NCI-H128 (cell line): ENCODE measurements around the gene MROH7.

Source experiments
- DNase-seq: peaks from one replicate; lab custom pipeline; 2025; ENCODE audit not compliant: unreplicated experiment; lab: John Stamatoyannopoulos, UW

Gene MROH7

DNA sequence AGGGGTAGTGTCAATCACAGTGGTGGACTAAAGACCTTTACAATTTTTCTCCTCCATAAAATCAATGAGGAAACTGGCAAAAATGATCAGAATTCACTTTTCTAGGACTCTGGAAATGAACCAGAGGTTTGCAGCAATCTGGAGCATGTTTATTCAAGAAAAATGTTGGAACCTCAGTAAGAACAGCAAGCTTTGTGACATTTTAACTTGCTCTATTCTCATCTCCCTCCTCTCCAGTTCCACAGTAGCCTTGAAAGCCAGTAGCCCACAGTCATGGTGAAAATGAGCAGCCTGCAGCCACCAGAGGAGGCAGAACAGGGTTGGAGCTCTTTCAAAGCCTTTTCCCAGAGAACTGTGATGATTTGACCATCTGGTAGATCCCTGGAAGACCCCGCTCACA is 83.2 kb downstream of the MROH7 start:
- DNase-seq, result no peak

- DNase-seq, result no peak
These were observed 86.4 kb downstream of the MROH7 start for GRCh38 chr1:54728027-54728426.

- DNase-seq, result no peak
These were observed 95.1 kb downstream of the MROH7 start for GRCh38 chr1:54736685-54737084.

- DNase-seq, result no peak
These were observed 96.7 kb downstream of the MROH7 start for GRCh38 chr1:54738244-54738643.

- no peak for DNase-seq
These were observed 99.9 kb downstream of the MROH7 start for GRCh38 chr1:54741531-54741930.

- DNase-seq, result no peak
These were observed 100.7 kb downstream of the MROH7 start for GRCh38 chr1:54742282-54742681.

DNA sequence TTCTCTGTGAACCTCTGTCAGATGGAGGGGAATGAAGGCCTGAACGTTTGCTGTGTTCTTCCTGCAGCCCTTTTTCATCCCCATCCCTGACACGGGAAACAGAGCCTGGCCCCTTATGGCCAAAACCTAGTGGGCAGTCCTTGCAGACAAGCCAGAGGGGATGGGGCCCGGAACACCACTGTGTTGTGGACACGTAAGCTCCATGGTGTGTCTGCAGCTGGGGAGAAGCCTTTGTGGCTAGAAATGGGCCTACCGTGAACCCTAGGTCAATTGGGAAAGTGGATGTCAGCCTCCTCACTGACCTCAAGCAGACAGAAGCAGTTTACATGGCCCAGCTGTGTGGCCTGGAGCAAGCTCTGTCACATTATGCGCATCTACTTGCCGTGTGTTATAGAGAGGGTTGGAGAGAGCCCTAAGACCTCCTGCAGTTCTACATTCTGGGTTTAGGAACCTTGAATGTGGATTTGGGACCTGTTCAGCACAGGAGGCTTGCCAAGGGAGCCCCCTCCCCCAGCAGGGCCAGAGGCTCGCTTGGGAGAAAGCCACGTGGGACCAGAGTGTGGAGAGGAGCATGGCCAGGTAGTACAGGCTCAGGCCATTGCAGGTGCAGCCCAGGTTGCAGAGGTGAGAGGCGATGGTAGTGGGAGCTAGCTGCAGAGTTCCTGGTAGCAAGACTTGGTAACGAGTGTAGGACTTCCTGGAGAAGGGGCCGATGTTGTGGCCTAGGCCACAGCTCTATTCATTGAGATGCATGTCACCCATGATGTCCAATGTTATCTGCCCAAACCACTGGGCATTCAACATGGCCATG is 102.0 kb downstream of the MROH7 start:
- DNase-seq, result no peak

DNA sequence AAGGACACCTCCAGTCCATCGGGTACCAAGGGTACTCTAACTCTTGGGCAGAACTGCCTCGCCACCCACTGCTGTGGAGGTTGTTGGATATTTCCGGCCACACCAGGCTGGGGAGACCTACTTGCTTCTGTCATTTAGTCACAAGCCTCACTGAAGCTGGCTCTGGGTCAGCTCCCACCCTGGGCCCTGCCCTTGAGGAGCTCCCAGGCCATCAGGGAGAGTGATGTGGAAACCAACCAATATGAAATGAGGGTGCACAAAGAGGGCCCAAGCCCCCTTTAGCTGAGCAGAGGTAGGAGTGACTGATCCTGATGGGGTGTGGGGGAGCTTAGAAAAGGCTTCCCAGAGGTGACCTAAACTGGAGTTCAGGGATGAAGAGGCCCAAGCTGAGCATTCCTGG is 103.1 kb downstream of the MROH7 start:
- no peak for DNase-seq

- no peak for DNase-seq
These were observed 103.7 kb downstream of the MROH7 start for GRCh38 chr1:54745274-54745673.

GRCh38 chr1:54745864-54746263 is 104.3 kb downstream of the MROH7 start:
- DNase-seq, result no peak

GRCh38 chr1:54748094-54748835 is 106.7 kb downstream of the MROH7 start:
- DNase-seq, result no peak

DNA sequence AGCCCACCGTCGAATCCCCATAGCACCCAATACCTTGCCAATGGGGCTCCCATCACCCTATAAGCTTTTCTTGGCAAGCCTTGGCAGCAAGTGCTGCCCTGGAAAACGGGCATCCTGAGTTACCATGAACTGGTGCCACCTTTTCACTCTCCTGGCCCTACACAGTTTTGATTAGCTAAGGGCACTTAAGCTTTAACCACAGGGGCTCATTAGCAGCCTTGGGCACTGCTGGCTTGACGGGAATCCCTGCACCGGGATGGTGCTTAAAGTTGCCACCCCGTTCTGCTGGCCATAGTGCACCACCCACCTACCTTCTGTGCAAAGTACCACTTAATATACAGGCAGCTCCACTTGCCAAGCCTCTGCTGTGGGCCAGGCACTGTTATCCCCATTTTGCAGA is 109.0 kb downstream of the MROH7 start:
- no peak for DNase-seq

GRCh38 chr1:54751426-54751825 is 109.8 kb downstream of the MROH7 start:
- DNase-seq, result no peak

DNA sequence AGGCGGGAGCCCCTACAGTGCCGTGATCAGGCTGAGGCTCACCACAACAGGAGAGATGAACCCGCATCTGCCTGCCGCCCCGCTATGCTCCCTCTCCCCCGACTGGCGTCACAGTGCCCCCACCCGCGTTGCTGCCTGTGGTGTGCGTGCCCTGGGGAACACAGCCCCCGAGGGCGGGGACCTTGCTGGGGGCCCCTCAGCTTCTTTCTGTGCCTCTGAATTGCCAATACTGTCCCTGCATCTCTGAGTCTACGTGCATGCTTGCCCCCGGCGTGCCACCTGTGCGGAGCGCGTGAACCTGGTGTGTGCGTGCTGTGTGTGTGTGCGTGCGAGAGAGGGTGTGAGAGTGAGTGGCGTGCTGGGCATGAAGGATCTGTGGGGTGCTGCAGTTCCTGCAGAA is 112.5 kb downstream of the MROH7 start:
- no peak for DNase-seq

GRCh38 chr1:54754486-54755285 is 113.1 kb downstream of the MROH7 start:
- DNase-seq, result no peak

DNA sequence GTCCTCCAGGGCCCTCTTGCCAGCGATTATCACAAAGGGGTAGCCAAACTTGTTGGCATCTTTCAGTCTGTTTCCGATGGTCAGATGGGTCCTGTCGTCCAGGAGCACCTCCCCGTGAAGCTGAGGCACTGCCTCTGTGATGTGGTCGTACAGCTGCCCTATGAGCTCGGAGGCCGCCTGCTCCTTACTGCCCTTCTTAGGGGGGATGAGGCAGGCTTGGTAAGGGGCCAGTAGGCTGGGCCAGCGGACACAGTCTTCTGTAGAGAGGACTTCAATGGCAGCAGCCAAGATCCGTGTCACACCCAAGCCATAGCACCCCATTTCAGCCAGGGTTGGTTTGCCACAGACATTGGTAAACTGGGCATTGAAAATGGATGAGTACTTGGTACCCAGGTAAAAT is 116.2 kb downstream of the MROH7 start:
- DNase-seq, result no peak

DNA sequence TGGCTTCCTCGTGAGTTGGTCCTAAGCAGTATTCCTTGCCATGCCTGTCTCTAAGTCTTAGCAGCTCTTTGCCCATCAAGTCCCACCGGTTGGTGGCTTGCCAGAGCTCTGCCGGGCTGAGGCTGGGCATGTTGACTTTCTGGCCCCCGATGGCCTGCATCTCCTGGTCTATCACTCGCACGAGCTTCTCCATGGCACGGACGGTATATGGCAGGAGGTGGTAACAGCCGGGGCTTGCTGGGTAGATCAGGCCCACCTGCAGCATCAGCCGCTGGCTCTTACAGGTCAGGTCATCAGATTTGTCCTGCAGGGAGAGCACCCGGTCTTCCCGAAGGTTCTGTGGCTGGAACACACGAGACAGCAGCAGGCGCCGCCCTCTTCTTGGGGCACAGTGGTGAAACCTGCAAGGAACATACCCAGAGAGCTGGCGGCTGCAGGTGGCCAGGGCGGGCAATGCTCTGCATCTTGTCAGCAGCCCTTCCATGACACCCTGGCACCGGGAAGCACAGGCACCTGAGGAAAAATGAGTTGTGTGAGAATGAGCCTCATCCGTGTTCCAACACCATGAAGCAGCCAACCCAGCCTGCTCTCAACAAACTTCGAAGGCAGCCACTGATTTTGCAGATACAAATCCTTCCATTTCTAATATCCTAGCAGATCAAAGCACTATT is 117.2 kb downstream of the MROH7 start:
- DNase-seq, result no peak
